HG03469 (cell line): ENCODE measurements around the gene TST.

ENCODE experiments used
- ATAC-seq: cut with Tn5 transposase; IDR thresholded peaks from one replicate; pipeline ENCODE4 v1.9.1; 2021; ENCODE audit warnings: mild to moderate bottlenecking, moderate library complexity, moderate number of reproducible peaks; ENCODE audit not compliant: unreplicated experiment

Gene TST

GRCh38 chr22:37054056-37054395, 34.8 kb upstream of the TST start:
- ATAC-seq = no peak

GRCh38 chr22:37053310-37054055, 34.2 kb upstream of the TST start:
- no peak for ATAC-seq

DNA sequence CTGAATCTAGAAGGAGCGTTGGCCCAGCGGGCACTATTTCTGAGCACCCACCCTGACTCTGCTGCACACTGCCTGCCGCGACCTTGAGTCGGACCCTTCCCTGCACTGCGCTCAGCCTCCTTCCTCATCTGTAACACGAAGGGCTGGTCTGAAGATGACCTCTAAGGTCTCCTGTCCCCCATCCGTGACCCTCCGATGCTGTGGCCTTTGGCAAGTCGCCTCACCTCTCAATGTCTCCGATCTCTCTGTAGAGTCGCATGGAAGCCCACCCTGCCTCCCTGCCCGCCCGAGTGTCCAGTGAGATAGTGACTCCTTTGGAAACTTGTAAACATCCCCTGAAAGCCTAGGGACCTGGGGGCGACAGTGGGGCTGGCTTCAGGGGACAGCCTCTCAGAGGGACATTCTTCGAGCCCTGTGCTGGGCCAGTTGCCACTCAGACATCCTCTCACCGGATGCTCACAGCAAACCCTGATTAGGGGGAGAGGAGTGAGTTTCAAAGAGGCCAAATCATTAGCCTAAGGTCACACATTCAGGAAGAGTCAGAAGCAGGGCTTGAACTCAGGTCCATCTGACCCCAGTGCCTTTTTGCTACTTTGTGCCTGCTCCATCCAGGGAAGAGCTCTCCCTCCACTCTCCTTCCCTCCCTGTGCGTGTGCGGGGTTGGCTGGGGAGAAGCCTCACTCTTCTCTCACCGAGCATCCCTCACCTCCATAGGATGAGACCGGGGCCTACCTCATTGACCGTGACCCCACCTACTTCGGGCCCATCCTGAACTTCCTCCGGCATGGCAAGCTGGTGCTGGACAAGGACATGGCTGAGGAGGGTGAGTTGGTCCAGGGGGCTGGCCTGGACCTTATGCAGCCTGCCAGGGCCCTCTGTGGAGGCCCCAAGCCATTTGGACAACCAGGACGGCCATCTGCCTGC, 33.4 kb upstream of the TST start:
- no peak for ATAC-seq

GRCh38 chr22:37051391-37052385, 32.4 kb upstream of the TST start, which contains the start of gene KCTD17:
Gene KCTD17 (plus strand): TSS chr22:37051742. CDS start chr22:37051761, 19 bp downstream.
- ATAC-seq = no peak

GRCh38 chr22:37050913-37051312, 31.7 kb upstream of the TST start:
- ATAC-seq = no peak

DNA sequence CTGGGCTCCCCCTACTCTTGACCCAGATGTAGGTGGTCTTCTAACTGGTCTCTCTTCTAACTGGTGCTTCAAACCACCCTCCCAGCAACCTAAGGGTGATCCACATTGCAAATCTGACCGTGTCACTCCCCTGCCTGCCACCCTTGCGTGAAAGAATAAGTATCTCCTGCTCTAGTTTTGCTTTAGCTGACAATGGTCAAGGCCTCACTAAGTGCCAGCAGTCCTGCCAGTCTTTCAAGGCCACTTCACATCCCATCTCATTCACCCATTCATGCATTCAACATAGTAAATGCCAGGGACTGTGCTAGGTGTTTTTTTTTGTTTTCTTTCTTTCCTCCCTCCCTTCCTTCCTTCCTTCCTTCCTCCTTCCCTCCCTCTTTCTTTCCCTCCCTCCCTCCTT, 30.0 kb upstream of the TST start:
- ATAC-seq = no peak

DNA sequence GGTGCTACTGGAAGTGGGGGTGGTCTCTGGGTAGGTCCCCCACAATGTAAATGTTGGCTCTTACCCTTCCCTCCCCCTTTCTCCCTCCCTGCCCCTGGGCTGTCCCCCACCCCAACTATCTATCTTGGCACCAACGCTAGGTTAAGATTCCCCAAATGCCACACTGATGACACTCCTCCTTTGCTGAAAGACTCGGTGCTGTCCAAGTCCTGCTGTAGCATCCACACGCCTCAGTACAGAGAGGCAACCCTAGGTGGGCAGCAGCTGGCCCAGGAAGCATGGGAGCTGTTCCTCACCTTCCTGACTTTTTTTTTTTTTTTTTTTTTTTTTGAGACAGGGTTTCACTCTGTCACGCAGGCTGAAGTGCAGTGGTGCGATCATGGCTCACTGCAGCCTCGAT, 28.9 kb upstream of the TST start:
- ATAC-seq = no peak

- ATAC-seq = no peak
Observed at GRCh38 chr22:37047006-37047405, 27.8 kb upstream of the TST start.

DNA sequence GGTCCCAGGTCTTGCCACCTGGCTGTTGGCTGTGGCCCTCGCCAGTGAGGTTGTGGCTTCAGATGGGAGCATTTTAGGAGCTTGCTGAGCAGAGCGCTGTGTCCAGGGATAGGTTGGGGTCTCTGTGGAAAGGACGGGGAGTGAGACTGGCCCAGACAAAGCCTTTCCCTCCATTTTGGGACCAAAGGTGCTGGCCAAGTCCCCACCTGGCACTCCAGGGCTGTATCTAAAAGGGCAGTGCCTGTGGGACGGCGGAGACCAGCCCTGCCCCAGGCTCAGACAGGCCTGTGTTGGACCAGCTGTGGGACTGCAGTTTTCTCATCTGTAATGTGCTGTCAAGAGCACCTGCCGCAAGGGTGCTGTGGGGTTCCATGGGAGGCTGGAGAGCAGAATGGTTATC, 27.3 kb upstream of the TST start:
- ATAC-seq = no peak

GRCh38 chr22:37045958-37046357, 26.7 kb upstream of the TST start:
- no peak for ATAC-seq

DNA sequence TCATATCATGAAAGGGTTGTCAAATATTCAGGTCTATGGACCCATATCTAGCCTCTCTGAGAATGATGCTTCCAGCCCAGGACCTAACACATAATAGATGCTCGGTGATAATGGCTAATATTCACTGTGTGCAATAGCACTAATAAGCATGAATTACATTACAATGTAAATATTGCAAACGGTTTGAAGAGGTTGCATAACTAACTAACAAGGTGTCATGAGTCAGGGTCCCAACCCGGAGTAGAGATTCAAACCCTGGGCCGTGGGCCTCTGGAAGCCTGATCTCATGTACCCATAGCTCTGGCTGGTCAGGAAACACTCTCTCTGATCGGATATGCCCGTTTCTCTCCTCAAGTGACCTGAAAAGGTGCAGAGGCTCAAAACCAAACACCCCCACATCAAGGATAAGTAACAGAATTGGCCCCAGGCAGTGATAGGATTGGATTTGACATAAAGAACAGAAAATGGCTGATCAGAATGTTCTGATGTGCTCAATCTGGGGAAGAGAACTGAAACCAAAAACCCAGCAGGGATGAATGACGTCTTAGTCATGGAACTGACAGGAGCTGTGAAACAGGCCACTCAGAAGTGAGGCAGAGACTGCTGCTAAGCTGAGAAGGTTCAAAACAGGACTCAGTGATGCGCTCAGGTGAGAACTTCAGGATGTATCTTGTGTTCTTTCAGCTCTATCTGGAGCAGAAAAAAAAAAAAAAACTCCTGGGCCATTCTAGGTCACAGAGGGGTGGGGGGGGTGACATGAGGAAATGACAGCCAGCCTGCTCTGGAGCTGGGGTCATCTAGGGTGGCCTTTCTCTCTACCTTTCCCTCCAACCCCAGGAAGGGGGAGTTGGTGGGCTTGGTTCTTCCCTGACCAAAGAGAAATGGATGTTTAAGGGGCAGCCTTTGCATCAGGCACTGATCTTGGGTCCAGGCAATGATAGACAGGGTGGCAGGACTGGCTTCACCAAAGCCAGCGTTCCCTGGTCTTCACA, 25.7 kb upstream of the TST start:
- no peak for ATAC-seq

- no peak for ATAC-seq
Observed at GRCh38 chr22:37043828-37044538, 24.7 kb upstream of the TST start.

DNA sequence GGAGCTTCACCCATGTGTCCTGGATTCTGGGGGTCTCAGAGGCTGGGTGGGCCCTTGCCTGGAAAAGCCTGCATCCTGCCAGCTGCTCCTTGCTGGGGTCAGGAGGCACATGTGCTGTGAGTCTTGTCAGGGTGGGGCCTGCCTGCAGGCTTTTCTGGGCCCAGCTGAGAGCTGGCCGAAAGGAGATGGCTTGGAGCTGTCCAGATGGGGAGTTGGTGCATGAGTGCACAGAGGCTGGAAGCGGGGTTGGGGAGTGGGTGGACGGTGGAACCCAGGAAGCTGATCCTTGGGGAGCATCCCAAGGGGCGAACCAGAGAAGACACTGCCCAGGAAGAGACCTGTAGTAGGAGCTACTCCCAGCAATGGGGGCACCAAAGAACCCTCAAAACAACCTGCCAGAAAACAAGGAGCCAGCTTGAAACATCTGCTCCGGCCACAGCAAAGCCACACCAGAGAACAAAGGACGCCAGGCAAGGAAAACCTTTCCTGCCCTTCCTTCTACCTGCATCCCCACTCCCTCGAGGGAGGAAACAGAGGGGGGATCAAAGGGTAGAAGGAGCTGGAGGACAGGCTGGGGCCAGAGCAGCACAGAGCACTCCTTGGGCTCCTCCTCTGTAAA, 24.1 kb upstream of the TST start:
- no peak for ATAC-seq

GRCh38 chr22:37039466-37039865, 20.2 kb upstream of the TST start:
- ATAC-seq = no peak

- ATAC-seq = no peak
Observed at GRCh38 chr22:37037669-37038068, 18.4 kb upstream of the TST start.

DNA sequence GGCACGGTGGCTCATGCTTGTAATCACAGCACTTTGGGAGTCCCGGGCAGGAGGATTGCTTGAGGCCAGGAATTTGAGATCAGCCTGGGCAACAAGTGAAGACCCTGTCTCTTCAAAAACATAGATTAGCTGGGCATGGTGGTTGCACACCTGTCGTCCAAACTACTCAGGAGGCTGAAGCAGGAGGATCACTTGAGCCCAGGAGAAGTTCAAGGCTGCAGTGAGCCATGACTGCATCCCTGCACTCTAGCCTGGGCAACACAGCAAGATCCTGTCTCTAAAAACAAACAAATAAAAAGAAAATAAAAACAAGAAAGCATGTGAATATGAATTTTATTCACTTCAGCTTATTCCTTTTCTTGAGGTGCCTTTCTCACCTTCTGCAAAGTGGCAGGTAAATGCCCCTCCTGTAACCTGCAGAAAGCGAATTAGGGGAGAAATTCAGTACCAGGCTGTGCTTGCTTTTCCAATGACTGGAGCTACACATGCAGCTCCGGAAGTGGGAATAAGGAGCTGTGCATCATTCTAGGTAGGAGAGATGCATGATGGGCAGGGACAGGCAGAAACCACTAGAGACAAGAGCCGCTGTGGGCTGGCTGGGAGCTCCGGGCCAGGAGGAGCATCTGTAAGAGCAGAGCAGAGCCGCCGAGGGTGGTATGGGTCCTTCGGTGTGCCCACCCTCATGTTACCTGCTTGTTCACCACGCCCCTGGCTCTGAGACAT, 17.6 kb upstream of the TST start:
- no peak for ATAC-seq

GRCh38 chr22:37033605-37034430, 14.6 kb upstream of the TST start:
- ATAC-seq = no peak
